Mesendoderm (in vitro differentiated cells): ENCODE data around the gene LRRFIP1.
"Not testable (repeated sequence)": the region's sequence is repeated elsewhere in the genome, so short reads cannot be mapped to it uniquely, and the experiment has no call there.

Source experiments
- DNase-seq: peaks from one replicate; pipeline ENCODE4 v3.0.0; 2013
- H2AK5ac ChIP-seq: 2 replicates; pipeline ENCODE4 v1.6.1; 2013; ENCODE audit warnings: low read length, inconsistent platforms
- H2BK120ac ChIP-seq: 2 replicates; pipeline ENCODE4 v1.6.1; 2013; ENCODE audit warnings: low read depth, mild to moderate bottlenecking, low read length, moderate library complexity, mixed read lengths
- H2BK15ac ChIP-seq: replicated peaks from 2 replicates; pipeline ENCODE4 v1.6.1; 2013; ENCODE audit warnings: low read depth, mild to moderate bottlenecking, moderate library complexity
- H2BK5ac ChIP-seq: 2 replicates; pipeline ENCODE4 v1.6.1; 2013; ENCODE audit warnings: low read length, inconsistent platforms
- H3K18ac ChIP-seq: 2 replicates; pipeline ENCODE4 v1.6.1; 2013; ENCODE audit warnings: mild to moderate bottlenecking, low read length, mixed read lengths
- H3K23ac ChIP-seq: one replicate; pipeline ENCODE4 v1.6.1; 2013; ENCODE audit warnings: low read length
- H3K27ac ChIP-seq: 2 replicates; pipeline ENCODE4 v1.5.1; 2013; ENCODE audit warnings: low read depth, mild to moderate bottlenecking, inconsistent platforms, low read length, moderate library complexity
- H3K27me3 ChIP-seq: 2 replicates; pipeline ENCODE4 v1.6.1; 2013; ENCODE audit warnings: low read length, control low read depth, mild to moderate bottlenecking, inconsistent platforms; ENCODE audit not compliant: insufficient read depth, poor library complexity
- H3K36me3 ChIP-seq: 2 replicates; pipeline ENCODE4 v1.6.1; 2013; ENCODE audit warnings: low read length, inconsistent platforms; ENCODE audit not compliant: control insufficient read depth, insufficient read depth
- H3K4ac ChIP-seq: one replicate; pipeline ENCODE4 v1.6.1; 2013; ENCODE audit warnings: low read depth, mild to moderate bottlenecking, low read length, moderate library complexity
- H3K4me1 ChIP-seq: 2 replicates; pipeline ENCODE4 v1.6.1; 2013; ENCODE audit warnings: low read depth, low read length, inconsistent platforms; ENCODE audit not compliant: control insufficient read depth
- H3K4me2 ChIP-seq: 2 replicates; pipeline ENCODE4 v1.6.1; 2013; ENCODE audit warnings: low read length
- H3K4me3 ChIP-seq: 2 replicates; pipeline ENCODE4 v1.5.1; 2013; ENCODE audit warnings: mild to moderate bottlenecking, low read length
- H3K56ac ChIP-seq: one replicate; pipeline ENCODE4 v1.6.1; 2013; ENCODE audit warnings: low read length
- H3K79me1 ChIP-seq: 2 replicates; pipeline ENCODE4 v1.6.1; 2013; ENCODE audit warnings: low read length, inconsistent platforms
- H3K79me2 ChIP-seq: 2 replicates; pipeline ENCODE4 v1.6.1; 2013; ENCODE audit warnings: mild to moderate bottlenecking, low read length; ENCODE audit not compliant: control insufficient read depth, insufficient read depth
- H3K9ac ChIP-seq: 2 replicates; pipeline ENCODE4 v1.6.1; 2013; ENCODE audit warnings: low read length, inconsistent platforms
- H4K5ac ChIP-seq: one replicate; pipeline ENCODE4 v1.6.1; 2013; ENCODE audit warnings: low read length
- H4K8ac ChIP-seq: one replicate; pipeline ENCODE4 v1.6.1; 2013; ENCODE audit warnings: low read depth, mild to moderate bottlenecking, control low read depth, low read length, moderate library complexity
- WGBS: extraction: QIAGEN DNeasy Blood & Tissue Kit; methylation state at CpG from one replicate; pipeline ENCODE4 v1.1.7; 2013; ENCODE audit warnings: low lambda C conversion rate, missing lambda C conversion rate; ENCODE audit not compliant: insufficient coverage; ENCODE audit errors: extremely low coverage; 5-methylcytosine and 5-hydroxymethylcytosine counted together

Gene LRRFIP1

GRCh38 chr2:237688081-237688480, 60.7 kb downstream of the LRRFIP1 start:
- H3K79me1 ChIP-seq = peaks cover 2% of the 10 kb centered on the region
- H3K56ac ChIP-seq = no peak overlapping the region
- no peak overlapping the region for H2AK5ac ChIP-seq
- peaks cover 4% of the 10 kb centered on the region for H3K4me1 ChIP-seq
- no peak overlapping the region for H3K4ac ChIP-seq
- no peak overlapping the region for H2BK5ac ChIP-seq
- H3K18ac ChIP-seq = no peak overlapping the region
- H3K36me3 ChIP-seq = peaks cover 4% of the 10 kb centered on the region
- DNase-seq = no peak
- no peak overlapping the region for H2BK15ac ChIP-seq
- H3K9ac ChIP-seq = no peak overlapping the region
- no peak overlapping the region for H3K4me3 ChIP-seq
- no peak overlapping the region for H3K27ac ChIP-seq
- no peak overlapping the region for H2BK120ac ChIP-seq
- H4K8ac ChIP-seq = no peak overlapping the region
- no peak overlapping the region for H3K23ac ChIP-seq
- no peak overlapping the region for H4K5ac ChIP-seq
- no peaks in the 10 kb centered on the region for H3K27me3 ChIP-seq
- H3K4me2 ChIP-seq = no peak overlapping the region
- H3K79me2 ChIP-seq = peaks cover 10% of the 10 kb centered on the region
- WGBS = no CpG with 5 or more reads among the region's 1 CpG

GRCh38 chr2:237688541-237688940, 61.2 kb downstream of the LRRFIP1 start:
- H2AK5ac ChIP-seq, H3K4me3 ChIP-seq, H3K56ac ChIP-seq, H3K79me1 ChIP-seq, H3K4me1 ChIP-seq, H3K27me3 ChIP-seq, H3K9ac ChIP-seq, H3K36me3 ChIP-seq, H2BK15ac ChIP-seq, DNase-seq, H3K23ac ChIP-seq, H4K8ac ChIP-seq, H4K5ac ChIP-seq, H3K18ac ChIP-seq, H2BK5ac ChIP-seq, H3K4ac ChIP-seq, H3K27ac ChIP-seq, H2BK120ac ChIP-seq, H3K4me2 ChIP-seq: not testable (repeated sequence)
- no CpG with 5 or more reads among the region's 6 CpGs for WGBS
- peaks cover 15% of the 10 kb centered on the region for H3K79me2 ChIP-seq

GRCh38 chr2:237689336-237690131, 62.1 kb downstream of the LRRFIP1 start:
- H3K56ac ChIP-seq = no peak overlapping the region
- no peak overlapping the region for H4K5ac ChIP-seq
- H3K4me3 ChIP-seq = no peak overlapping the region
- no peak overlapping the region for H4K8ac ChIP-seq
- H3K79me1 ChIP-seq = peaks cover 14% of the 10 kb centered on the region
- no peak overlapping the region for H3K4me2 ChIP-seq
- no peak overlapping the region for H2BK5ac ChIP-seq
- H3K18ac ChIP-seq = no peak overlapping the region
- no peaks in the 10 kb centered on the region for H3K36me3 ChIP-seq
- H2BK15ac ChIP-seq = no peak overlapping the region
- no peak overlapping the region for H3K27ac ChIP-seq
- no peak overlapping the region for H3K4ac ChIP-seq
- no peak for DNase-seq
- H3K4me1 ChIP-seq = peaks cover 18% of the 10 kb centered on the region
- no peak overlapping the region for H3K9ac ChIP-seq
- no peak overlapping the region for H2BK120ac ChIP-seq
- no peak overlapping the region for H3K23ac ChIP-seq
- peaks cover 25% of the 10 kb centered on the region for H3K79me2 ChIP-seq
- no CpG with 5 or more reads among the region's 6 CpGs for WGBS
- H2AK5ac ChIP-seq = no peak overlapping the region
- no peaks in the 10 kb centered on the region for H3K27me3 ChIP-seq

DNA sequence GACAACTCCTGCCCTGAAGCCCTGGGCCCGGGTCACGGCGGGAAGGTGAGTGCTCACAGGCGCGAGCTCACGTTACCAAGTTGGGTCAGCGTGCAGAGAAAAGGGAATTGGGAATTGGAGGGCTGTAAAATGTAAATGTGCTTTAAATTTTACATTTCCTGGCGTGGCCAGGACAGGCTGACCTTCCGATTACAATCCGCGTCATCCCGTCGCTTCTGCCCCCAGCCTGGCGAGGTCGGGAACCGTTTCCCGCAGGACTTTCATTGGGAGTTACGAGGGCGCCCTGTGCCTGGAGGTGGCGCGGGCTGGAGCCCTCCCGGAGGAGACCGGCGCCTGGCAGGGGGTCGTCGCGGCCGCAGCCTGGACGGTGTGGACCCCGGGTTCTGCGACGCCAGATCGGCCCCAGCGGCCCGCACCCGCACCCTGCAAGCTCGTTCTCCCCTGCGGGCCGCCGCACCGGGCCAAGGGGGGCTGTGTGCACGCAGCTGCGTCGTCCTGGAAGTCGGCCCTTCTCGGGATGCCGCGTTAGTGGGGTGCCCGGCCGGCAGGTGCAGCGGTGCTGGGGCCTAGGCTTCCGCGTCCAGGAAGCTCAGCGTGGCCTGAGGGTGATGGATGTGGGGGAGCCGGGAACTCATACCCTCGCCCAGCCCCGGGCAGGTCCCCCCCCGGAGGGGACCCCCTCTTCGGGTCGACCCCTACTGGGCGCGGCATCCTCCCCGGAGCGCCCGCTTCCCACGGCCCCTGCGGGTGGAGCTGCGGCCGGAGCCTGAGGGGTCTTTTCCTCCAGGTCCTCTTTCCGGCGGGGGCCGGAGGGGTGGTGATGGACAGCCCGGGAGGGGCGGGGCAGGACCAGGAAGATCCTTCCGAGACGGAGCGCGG, 63.9 kb downstream of the LRRFIP1 start:
- Histone ChIP-seq H4K8ac (peak overlapping the region; percentile 90), H2BK15ac (no peak overlapping the region), H3K4me2 (peak overlapping the region; percentile 92), H2BK120ac (no peak overlapping the region), H4K5ac (no peak overlapping the region), H3K4me3 (peak overlapping the region; percentile 63), H3K27me3 (no peaks in the 10 kb centered on the region), H3K4ac (no peak overlapping the region), H3K36me3 (no peaks in the 10 kb centered on the region), H2BK5ac (no peak overlapping the region), H2AK5ac (no peak overlapping the region), H3K56ac (peak overlapping the region; percentile 85), H3K23ac (no peak overlapping the region), H3K79me1 (peaks cover 19% of the 10 kb centered on the region), H3K4me1 (peaks cover 24% of the 10 kb centered on the region), H3K27ac (peak overlapping the region; percentile 68), H3K9ac (peak overlapping the region; percentile 83), H3K79me2 (peaks cover 38% of the 10 kb centered on the region), H3K18ac (peak overlapping the region; percentile 6)
- DNase-seq = peak; percentile 76
- no CpG with 5 or more reads among the region's 78 CpGs for WGBS

DNA sequence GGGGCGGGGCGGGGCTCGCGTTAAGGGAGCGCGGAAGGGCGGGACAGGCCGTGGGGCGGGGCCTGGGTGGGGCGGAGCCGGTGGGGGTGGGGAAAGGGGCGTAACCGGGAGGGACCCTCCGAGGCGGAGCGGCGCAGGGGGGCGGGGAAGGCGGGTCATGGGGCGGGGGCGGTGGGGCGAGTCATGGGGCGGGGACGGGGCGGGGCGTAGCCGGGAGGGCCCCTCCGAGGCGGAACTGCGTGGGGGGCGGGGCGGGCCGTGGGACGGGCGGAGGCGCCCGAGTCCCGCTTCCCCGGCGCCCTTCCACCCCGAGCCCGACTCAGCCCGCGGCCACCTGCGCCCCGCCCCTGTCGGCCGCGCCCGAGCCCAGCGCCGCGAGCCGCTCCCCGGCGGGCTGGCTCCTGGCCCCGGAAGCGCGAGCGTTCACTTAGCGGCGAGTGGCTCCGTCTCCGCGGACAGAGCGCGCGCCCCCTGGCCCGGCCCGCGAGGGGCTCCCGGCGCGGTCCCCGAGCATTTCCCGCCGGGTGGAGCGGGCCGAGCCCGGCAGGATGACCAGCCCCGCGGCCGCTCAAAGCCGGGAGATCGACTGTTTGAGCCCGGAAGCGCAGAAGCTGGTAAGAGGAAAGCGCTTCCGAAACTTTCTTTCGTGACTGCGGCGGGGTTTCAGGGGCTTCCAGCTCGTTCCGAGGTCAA, 64.7 kb downstream of the LRRFIP1 start:
- Histone ChIP-seq H3K56ac (peak overlapping the region; percentile 95), H2BK5ac (no peak overlapping the region), H3K4me1 (peaks cover 27% of the 10 kb centered on the region), H3K4ac (peak overlapping the region; percentile 38), H3K27me3 (no peaks in the 10 kb centered on the region), H3K79me2 (peaks cover 45% of the 10 kb centered on the region), H4K8ac (peak overlapping the region; percentile 68), H2AK5ac (no peak overlapping the region), H3K79me1 (peaks cover 23% of the 10 kb centered on the region), H4K5ac (no peak overlapping the region), H3K18ac (peak overlapping the region; percentile 92), H3K4me2 (peak overlapping the region; percentile 99), H2BK15ac (no peak overlapping the region), H3K23ac (peak overlapping the region; percentile 80), H3K4me3 (peak overlapping the region; percentile 77), H3K36me3 (no peaks in the 10 kb centered on the region), H3K27ac (peak overlapping the region; percentile 13), H2BK120ac (peak overlapping the region; percentile 90), H3K9ac (peak overlapping the region; percentile 88)
- peak; percentile 95 for DNase-seq
- no CpG with 5 or more reads among the region's 94 CpGs for WGBS
